GM18519 (cell line): ENCODE results near the gene EPHX1.
"Not testable (repeated sequence)": the region's sequence is repeated elsewhere in the genome, so short reads cannot be mapped to it uniquely, and the experiment has no call there.

Experiments
- ATAC-seq: cut with Tn5 transposase; IDR thresholded peaks from one replicate; pipeline ENCODE4 v1.9.1; 2021; ENCODE audit warnings: mild to moderate bottlenecking, moderate library complexity; ENCODE audit not compliant: unreplicated experiment, low FRiP score

EPHX1 gene

GRCh38 chr1:225777058-225777582, 32.8 kb upstream of the EPHX1 start:
- ATAC-seq, result no peak

GRCh38 chr1:225777583-225778336, 32.2 kb upstream of the EPHX1 start, which contains the start of gene SRP9:
Gene SRP9 (plus strand): TSS chr1:225777826. CDS start chr1:225777941, 115 bp downstream.
- peak; percentile 99 for ATAC-seq

GRCh38 chr1:225778337-225778669, 31.6 kb upstream of the EPHX1 start:
- no peak for ATAC-seq

- not testable (repeated sequence) for ATAC-seq
Observed at GRCh38 chr1:225779165-225779564, 30.8 kb upstream of the EPHX1 start.

- ATAC-seq, result no peak
Observed at GRCh38 chr1:225780134-225780533, 29.8 kb upstream of the EPHX1 start.

GRCh38 chr1:225780630-225781029, 29.3 kb upstream of the EPHX1 start:
- ATAC-seq, result no peak

- ATAC-seq, result not testable (repeated sequence)
Observed at GRCh38 chr1:225789142-225789541, 20.8 kb upstream of the EPHX1 start.

- no peak for ATAC-seq
Observed at GRCh38 chr1:225794954-225795353, 15.0 kb upstream of the EPHX1 start.

GRCh38 chr1:225796097-225796496, 13.8 kb upstream of the EPHX1 start:
- not testable (repeated sequence) for ATAC-seq

- ATAC-seq, result not testable (repeated sequence)
Observed at GRCh38 chr1:225801146-225801545, 8.8 kb upstream of the EPHX1 start.

GRCh38 chr1:225806249-225806648, 3.7 kb upstream of the EPHX1 start:
- ATAC-seq, result no peak

- not testable (repeated sequence) for ATAC-seq
Observed at GRCh38 chr1:225806736-225807135, 3.2 kb upstream of the EPHX1 start.

GRCh38 chr1:225808136-225808535, 1.8 kb upstream of the EPHX1 start:
- ATAC-seq, result no peak

GRCh38 chr1:225810579-225811538, 935 bp downstream of the EPHX1 start:
- not testable (repeated sequence) for ATAC-seq

- ATAC-seq, result no peak
Observed at GRCh38 chr1:225811622-225812487, 1.9 kb downstream of the EPHX1 start.

- ATAC-seq, result no peak
Observed at GRCh38 chr1:225812488-225813213, 2.7 kb downstream of the EPHX1 start.

GRCh38 chr1:225813214-225813964, 3.5 kb downstream of the EPHX1 start:
- no peak for ATAC-seq

- ATAC-seq, result no peak
Observed at GRCh38 chr1:225814381-225814780, 4.5 kb downstream of the EPHX1 start.

- ATAC-seq, result not testable (repeated sequence)
Observed at GRCh38 chr1:225815090-225815489, 5.2 kb downstream of the EPHX1 start.
